ENCODE results near the gene GIPC3.
A peak's percentile ranks its signal among the peaks of the same experiment; 100 is the strongest.
"Not testable (repeated sequence)": the region's sequence is repeated elsewhere in the genome, so short reads cannot be mapped to it uniquely, and the experiment has no call there.

GIPC3 gene

DNA sequence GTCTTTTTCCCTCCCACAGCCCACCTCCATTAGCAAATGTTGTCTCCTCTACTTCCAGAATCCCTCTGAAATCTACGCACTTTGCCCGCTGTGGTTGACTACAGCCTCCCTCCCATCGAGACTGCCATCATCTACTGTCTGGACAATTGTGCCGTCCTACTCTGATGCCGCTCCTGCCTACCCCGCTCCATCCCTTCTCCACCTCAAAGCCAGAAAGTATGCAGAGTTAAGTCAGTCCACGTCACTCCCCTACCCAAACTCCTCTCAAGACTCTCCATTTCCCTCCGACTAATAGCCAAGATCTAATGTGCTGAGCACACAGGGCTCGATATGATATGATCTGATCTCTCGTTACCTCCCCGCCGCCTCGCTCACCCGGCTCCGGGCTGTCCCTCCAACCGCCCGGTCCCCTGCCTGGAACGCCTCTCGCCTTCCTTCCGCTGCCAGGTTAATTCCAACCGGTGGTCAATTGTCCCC, 40.8 kb downstream of the GIPC3 start:
- Histone ChIP-seq H3K9me3 (ENCODE audit: severe bottlenecking) (no peaks in the 10 kb centered on the region), H3K27ac (ENCODE audit: poor library complexity, severe bottlenecking) (peak overlapping the region; percentile 59), H3K4me1 (ENCODE audit: insufficient read depth, poor library complexity, severe bottlenecking) (peaks cover 5% of the 10 kb centered on the region), H3K27me3 (ENCODE audit: insufficient read depth, poor library complexity, severe bottlenecking) (no peaks in the 10 kb centered on the region), H3K36me3 (ENCODE audit: low read depth) (0 out of 2 replicates have a peak, but pooled peaks cover 4% of the 10 kb centered on the region), H3K4me3 (ENCODE audit: severe bottlenecking) (peak overlapping the region; percentile 82)
- ATAC-seq (ENCODE audit: low read depth) (peak; percentile 9; the same call in 2 of the 3 replicates), DNase-seq (ENCODE audit: low spot score) (no peak)
- TF ChIP-seq, protein P1, sequence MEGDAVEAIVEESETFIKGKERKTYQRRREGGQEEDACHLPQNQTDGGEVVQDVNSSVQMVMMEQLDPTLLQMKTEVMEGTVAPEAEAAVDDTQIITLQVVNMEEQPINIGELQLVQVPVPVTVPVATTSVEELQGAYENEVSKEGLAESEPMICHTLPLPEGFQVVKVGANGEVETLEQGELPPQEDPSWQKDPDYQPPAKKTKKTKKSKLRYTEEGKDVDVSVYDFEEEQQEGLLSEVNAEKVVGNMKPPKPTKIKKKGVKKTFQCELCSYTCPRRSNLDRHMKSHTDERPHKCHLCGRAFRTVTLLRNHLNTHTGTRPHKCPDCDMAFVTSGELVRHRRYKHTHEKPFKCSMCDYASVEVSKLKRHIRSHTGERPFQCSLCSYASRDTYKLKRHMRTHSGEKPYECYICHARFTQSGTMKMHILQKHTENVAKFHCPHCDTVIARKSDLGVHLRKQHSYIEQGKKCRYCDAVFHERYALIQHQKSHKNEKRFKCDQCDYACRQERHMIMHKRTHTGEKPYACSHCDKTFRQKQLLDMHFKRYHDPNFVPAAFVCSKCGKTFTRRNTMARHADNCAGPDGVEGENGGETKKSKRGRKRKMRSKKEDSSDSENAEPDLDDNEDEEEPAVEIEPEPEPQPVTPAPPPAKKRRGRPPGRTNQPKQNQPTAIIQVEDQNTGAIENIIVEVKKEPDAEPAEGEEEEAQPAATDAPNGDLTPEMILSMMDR (IDR thresholded peaks at IDR 0.05; ENCODE audit: poor library complexity, severe bottlenecking) = no peak

DNA sequence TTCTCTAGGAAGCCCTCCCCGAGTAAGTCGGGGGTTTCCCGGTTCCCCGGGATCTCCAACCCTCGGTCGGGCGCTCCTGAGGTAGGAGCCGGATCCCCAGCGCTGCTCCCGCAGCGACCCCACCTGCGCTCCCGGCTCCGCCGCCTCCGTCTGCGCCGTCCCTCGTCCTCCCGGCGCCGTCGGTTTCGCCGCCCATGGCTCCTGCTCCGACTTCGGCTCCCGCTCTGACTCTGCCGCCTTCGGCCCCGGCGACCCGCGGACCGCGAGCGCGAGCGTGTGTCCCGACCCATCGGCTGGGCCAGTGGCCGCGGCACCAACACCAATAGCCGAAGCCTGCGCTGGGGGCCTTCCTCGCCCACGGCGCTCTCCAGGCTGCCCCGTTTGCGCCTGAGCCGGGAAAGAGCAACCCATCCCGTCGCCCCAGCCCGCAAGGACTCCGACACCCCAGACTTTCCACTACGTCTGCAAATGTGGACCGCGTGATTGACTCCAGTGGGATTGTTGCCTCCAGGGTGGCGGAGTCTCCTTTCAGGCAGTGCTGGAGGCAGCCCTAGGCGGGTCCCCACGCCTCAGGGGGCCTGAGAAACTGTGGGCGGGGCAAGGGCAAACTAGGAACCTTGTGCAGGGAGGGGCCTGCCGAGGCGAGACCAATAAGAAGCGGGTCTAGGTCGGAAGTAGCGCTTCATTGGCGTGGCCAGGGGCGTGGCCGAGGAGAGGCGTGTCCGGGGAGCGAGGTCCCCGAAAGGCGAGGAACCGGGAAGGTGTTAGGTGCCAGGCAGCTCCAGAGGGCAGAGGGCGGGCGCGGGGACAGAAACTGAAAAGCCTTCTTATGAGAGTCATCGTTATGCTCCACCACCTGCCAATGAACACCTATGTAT, 41.4 kb downstream of the GIPC3 start, which contains the start of gene CACTIN:
CACTIN (minus strand) TSS at position 318 of the 878 bp plus-strand sequence; CDS start at position 290, 28 bp downstream.
- DNase-seq (ENCODE audit: low spot score) = peak; percentile 98
- H3K36me3 ChIP-seq (ENCODE audit: low read depth) = 0 out of 2 replicates have a peak, but pooled peaks cover 4% of the 10 kb centered on the region
- TF ChIP-seq, protein P1 (IDR thresholded peaks at IDR 0.05; ENCODE audit: poor library complexity, severe bottlenecking) = no peak
- ATAC-seq (ENCODE audit: low read depth) = peak; percentile 91
- H3K4me3 ChIP-seq (ENCODE audit: severe bottlenecking) = peak within 1 kb of the TSS; percentile 82
- H3K4me1 ChIP-seq (ENCODE audit: insufficient read depth, poor library complexity, severe bottlenecking) = peaks cover 5% of the 10 kb centered on the region
- H3K27me3 ChIP-seq (ENCODE audit: insufficient read depth, poor library complexity, severe bottlenecking) = no peaks in the 10 kb centered on the region
- H3K27ac ChIP-seq (ENCODE audit: poor library complexity, severe bottlenecking) = peak within 1 kb of the TSS; percentile 59
- H3K9me3 ChIP-seq (ENCODE audit: severe bottlenecking) = no peaks in the 10 kb centered on the region

- DNase-seq (ENCODE audit: low spot score) = no peak
- Histone ChIP-seq H3K9me3 (ENCODE audit: severe bottlenecking) (no peaks in the 10 kb centered on the region), H3K36me3 (ENCODE audit: low read depth) (0 out of 2 replicates have a peak, but pooled peaks cover 4% of the 10 kb centered on the region), H3K27ac (ENCODE audit: poor library complexity, severe bottlenecking) (peak overlapping the region; percentile 59), H3K4me3 (ENCODE audit: severe bottlenecking) (no peak overlapping the region), H3K4me1 (ENCODE audit: insufficient read depth, poor library complexity, severe bottlenecking) (peaks cover 5% of the 10 kb centered on the region), H3K27me3 (ENCODE audit: insufficient read depth, poor library complexity, severe bottlenecking) (no peaks in the 10 kb centered on the region)
- ATAC-seq (ENCODE audit: low read depth) = no peak
- TF ChIP-seq, protein P1 (IDR thresholded peaks at IDR 0.05; ENCODE audit: poor library complexity, severe bottlenecking) = no peak
Observed at GRCh38 chr19:3627351-3627723, 42.1 kb downstream of the GIPC3 start.

GRCh38 chr19:3628766-3629165, 43.5 kb downstream of the GIPC3 start:
- H3K27ac ChIP-seq (ENCODE audit: poor library complexity, severe bottlenecking); H3K9me3 ChIP-seq (ENCODE audit: severe bottlenecking); ATAC-seq (ENCODE audit: low read depth); H3K4me1 ChIP-seq (ENCODE audit: insufficient read depth, poor library complexity, severe bottlenecking); H3K27me3 ChIP-seq (ENCODE audit: insufficient read depth, poor library complexity, severe bottlenecking); H3K36me3 ChIP-seq (ENCODE audit: low read depth); DNase-seq (ENCODE audit: low spot score); H3K4me3 ChIP-seq (ENCODE audit: severe bottlenecking): not testable (repeated sequence)

GRCh38 chr19:3631053-3631861, 46.0 kb downstream of the GIPC3 start:
- ATAC-seq (ENCODE audit: low read depth) (no peak), DNase-seq (ENCODE audit: low spot score) (no peak)
- TF ChIP-seq, protein P1 (IDR thresholded peaks at IDR 0.05; ENCODE audit: poor library complexity, severe bottlenecking) = no peak
- Histone ChIP-seq H3K27me3 (ENCODE audit: insufficient read depth, poor library complexity, severe bottlenecking) (no peaks in the 10 kb centered on the region), H3K9me3 (ENCODE audit: severe bottlenecking) (no peaks in the 10 kb centered on the region), H3K27ac (ENCODE audit: poor library complexity, severe bottlenecking) (no peak overlapping the region), H3K4me3 (ENCODE audit: severe bottlenecking) (no peak overlapping the region), H3K36me3 (ENCODE audit: low read depth) (no peaks in the 10 kb centered on the region), H3K4me1 (ENCODE audit: insufficient read depth, poor library complexity, severe bottlenecking) (no peaks in the 10 kb centered on the region)
